ENCODE measurements around the gene STX18. TPM values are rescaled to one million over a fixed set of nuclear protein-coding genes. Genes with fewer than 3 reads are reported as not detected.

STX18 gene
- total RNA-seq, 4 donors from 2014 or later: 16.1 to 41.9 (median 20.5) TPM

DNA sequence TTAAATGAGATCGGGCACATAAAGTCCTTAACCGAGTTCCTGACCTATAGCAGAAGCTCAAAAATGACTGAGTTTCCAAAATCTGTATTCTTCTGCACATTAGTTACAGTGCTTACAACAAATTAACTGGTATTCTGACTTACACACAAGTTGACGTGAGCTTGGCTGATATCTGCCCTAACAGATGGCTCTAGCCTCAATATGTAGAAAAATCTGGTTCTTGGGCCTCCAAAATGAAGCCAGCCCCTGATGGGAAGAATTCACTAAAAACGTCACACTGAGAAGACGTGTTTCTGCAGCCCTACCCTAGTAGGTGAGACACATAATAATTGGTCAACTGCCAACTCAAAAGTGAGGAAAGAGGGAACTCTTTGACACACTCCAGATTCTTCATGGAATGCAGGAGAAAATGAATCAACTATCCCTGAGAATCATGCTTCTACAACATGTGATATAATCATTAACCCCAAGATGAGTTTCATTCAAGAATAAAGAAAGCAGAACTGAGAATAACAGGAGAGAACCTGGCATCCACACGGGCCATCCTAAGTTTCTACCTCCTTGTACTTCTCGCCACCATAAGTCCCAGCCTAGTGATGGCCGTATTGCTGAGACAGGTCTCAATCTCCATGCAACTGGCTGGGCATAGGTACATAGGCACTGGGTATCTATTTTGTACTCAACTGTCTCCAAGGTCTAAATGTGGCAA lies 8.2 kb downstream of the STX18 start:
- H3K9me3 ChIP-seq: no peaks in the 10 kb centered on the region
- no peaks in the 10 kb centered on the region for H3K27me3 ChIP-seq
- no peak for DNase-seq (ENCODE audit: low spot score in 2 of 2)
- TF ChIP-seq POLR2A (IDR thresholded peaks at IDR 0.05): no peak
- TF ChIP-seq EP300 (IDR thresholded peaks at IDR 0.05): no peak
- TF ChIP-seq, protein P1, sequence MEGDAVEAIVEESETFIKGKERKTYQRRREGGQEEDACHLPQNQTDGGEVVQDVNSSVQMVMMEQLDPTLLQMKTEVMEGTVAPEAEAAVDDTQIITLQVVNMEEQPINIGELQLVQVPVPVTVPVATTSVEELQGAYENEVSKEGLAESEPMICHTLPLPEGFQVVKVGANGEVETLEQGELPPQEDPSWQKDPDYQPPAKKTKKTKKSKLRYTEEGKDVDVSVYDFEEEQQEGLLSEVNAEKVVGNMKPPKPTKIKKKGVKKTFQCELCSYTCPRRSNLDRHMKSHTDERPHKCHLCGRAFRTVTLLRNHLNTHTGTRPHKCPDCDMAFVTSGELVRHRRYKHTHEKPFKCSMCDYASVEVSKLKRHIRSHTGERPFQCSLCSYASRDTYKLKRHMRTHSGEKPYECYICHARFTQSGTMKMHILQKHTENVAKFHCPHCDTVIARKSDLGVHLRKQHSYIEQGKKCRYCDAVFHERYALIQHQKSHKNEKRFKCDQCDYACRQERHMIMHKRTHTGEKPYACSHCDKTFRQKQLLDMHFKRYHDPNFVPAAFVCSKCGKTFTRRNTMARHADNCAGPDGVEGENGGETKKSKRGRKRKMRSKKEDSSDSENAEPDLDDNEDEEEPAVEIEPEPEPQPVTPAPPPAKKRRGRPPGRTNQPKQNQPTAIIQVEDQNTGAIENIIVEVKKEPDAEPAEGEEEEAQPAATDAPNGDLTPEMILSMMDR (IDR thresholded peaks at IDR 0.05): no peak
- TF ChIP-seq POLR2AphosphoS5 (IDR thresholded peaks at IDR 0.05): no peak
- H3K4me3 ChIP-seq: no peak overlapping the region
- H3K27ac ChIP-seq: no peak overlapping the region
- no peaks in the 10 kb centered on the region for H3K36me3 ChIP-seq
- WGBS: 93% methylated on average over 8 of the region's 8 CpGs
- H3K4me1 ChIP-seq: peaks cover 3% of the 10 kb centered on the region

DNA sequence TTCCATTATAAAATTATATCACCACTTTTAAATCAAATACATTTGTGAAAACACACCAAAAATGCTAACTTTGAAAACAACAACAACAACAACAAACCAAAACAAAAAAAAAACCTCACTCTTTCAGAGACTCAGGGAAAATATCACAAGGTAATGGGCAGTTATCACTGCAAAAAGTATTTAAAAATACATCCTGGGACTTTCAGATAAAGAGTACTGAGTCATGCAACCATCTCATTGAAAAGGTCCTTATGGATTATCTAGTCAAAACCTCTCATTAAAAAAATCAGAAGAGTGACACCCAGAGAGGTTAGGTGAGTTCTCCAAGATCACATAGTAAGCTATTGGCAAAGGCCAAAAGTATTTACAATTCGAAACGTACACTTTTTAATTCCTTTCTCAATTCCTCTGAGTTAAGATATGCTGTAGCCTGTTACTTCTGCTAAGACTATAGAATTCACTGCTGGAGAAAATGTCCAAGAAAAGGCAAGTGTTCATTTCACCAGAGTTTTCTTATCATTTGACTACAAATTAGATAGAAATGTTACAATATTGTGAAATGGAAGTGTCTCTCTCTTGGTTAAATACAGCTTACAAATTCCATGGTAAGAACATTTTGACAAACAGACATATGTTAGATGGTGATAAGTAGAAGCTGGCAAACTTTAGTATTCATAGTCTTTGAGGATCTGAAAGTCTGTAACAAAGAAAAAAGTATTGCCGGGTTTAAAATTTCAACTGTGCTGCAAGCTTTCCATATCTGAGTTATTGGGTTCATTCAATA lies 9.3 kb downstream of the STX18 start:
- H3K4me3 ChIP-seq: no peak overlapping the region
- peaks cover 3% of the 10 kb centered on the region for H3K4me1 ChIP-seq
- no peak for DNase-seq (ENCODE audit: low spot score in 2 of 2)
- TF ChIP-seq POLR2AphosphoS5 (IDR thresholded peaks at IDR 0.05) (no peak), EP300 (IDR thresholded peaks at IDR 0.05) (no peak), POLR2A (IDR thresholded peaks at IDR 0.05) (no peak)
- TF ChIP-seq, protein P1 (IDR thresholded peaks at IDR 0.05): no peak
- H3K9me3 ChIP-seq: no peaks in the 10 kb centered on the region
- 92% methylated on average over 3 of the region's 3 CpGs for WGBS
- no peaks in the 10 kb centered on the region for H3K27me3 ChIP-seq
- no peak overlapping the region for H3K27ac ChIP-seq
- no peaks in the 10 kb centered on the region for H3K36me3 ChIP-seq

DNA sequence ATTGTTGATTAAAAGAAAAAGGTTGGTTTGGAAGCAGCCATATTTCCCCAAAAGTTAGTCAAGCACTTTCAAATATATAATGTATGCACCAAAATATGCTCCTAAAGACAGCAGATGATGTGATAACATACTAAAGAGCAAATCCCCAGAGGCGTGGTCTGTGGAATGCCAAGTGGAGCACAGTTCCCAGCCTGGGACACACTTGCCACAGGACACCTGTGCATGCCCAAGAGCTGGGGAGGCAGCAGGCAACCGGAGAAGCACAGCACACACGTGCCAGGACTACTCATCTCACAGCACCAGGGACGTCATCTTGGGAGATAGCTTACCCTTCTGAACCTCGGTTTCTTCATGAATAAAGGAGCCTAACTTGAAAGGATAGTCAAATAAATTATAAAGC lies 12.5 kb downstream of the STX18 start:
- no peak for DNase-seq (ENCODE audit: low spot score in 2 of 2)
- no peak overlapping the region for H3K4me3 ChIP-seq
- no peaks in the 10 kb centered on the region for H3K4me1 ChIP-seq
- no peak for TF ChIP-seq POLR2A (IDR thresholded peaks at IDR 0.05)
- no peak for TF ChIP-seq POLR2AphosphoS5 (IDR thresholded peaks at IDR 0.05)
- TF ChIP-seq, protein P1 (IDR thresholded peaks at IDR 0.05): no peak
- TF ChIP-seq EP300 (IDR thresholded peaks at IDR 0.05): no peak
- no peaks in the 10 kb centered on the region for H3K9me3 ChIP-seq
- H3K27me3 ChIP-seq: no peaks in the 10 kb centered on the region
- H3K27ac ChIP-seq: no peak overlapping the region
- no peaks in the 10 kb centered on the region for H3K36me3 ChIP-seq
- WGBS: 87% methylated on average over 5 of the region's 5 CpGs

DNA sequence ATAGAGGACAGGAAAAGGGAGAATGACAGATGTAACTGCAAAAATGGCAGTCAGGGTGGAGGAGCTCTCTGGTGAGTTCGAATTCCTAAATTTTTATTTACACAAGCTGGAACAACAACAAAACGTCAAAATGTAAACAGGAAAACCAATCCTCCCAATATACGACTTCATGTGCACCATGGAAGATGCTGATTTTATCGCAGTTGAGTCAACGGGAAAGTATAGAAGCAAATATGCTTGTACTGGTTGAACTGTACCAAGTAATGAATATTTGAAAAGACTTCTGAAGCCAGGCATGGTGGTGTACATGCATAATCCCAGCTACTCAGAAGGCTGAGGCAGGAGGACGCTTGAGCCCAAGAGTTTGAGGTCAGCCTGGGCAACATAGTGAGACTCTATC lies 15.4 kb downstream of the STX18 start:
- WGBS: 95% methylated on average over 6 of the region's 6 CpGs
- DNase-seq (ENCODE audit: low spot score in 2 of 2): no peak
- TF ChIP-seq EP300 (IDR thresholded peaks at IDR 0.05) (no peak), POLR2A (IDR thresholded peaks at IDR 0.05) (no peak), POLR2AphosphoS5 (IDR thresholded peaks at IDR 0.05) (no peak)
- TF ChIP-seq, protein P1 (IDR thresholded peaks at IDR 0.05): no peak

GRCh38 chr4:4524364-4524763 lies 17.5 kb downstream of the STX18 start:
- no peaks in the 10 kb centered on the region for H3K36me3 ChIP-seq
- no peaks in the 10 kb centered on the region for H3K27me3 ChIP-seq
- H3K9me3 ChIP-seq: no peaks in the 10 kb centered on the region
- no peak overlapping the region for H3K27ac ChIP-seq
- no peak overlapping the region for H3K4me3 ChIP-seq
- DNase-seq (ENCODE audit: low spot score in 2 of 2): no peak
- H3K4me1 ChIP-seq: peaks cover 6% of the 10 kb centered on the region
- WGBS: 92% methylated on average over 4 of the region's 4 CpGs
- TF ChIP-seq EP300 (IDR thresholded peaks at IDR 0.05) (no peak), POLR2AphosphoS5 (IDR thresholded peaks at IDR 0.05) (no peak), POLR2A (IDR thresholded peaks at IDR 0.05) (no peak)
- TF ChIP-seq, protein P1 (IDR thresholded peaks at IDR 0.05): no peak

More for the DNA sequence above, 15.4 kb downstream of the STX18 start:
- Histone ChIP-seq H3K27ac (no peak overlapping the region), H3K4me3 (no peak overlapping the region), H3K36me3 (no peaks in the 10 kb centered on the region), H3K4me1 (peaks cover under 1% of the 10 kb centered on the region), H3K27me3 (no peaks in the 10 kb centered on the region), H3K9me3 (no peaks in the 10 kb centered on the region)

Measured in suprapubic skin (tissue), 4 donors.